HG03354 (cell line): ENCODE data around the gene SLC25A52.
"Not testable (repeated sequence)": the region's sequence is repeated elsewhere in the genome, so short reads cannot be mapped to it uniquely, and the experiment has no call there.

Experiments
- ATAC-seq: cut with Tn5 transposase; IDR thresholded peaks from one replicate; pipeline ENCODE4 v1.9.1; 2021; ENCODE audit warnings: mild to moderate bottlenecking; ENCODE audit not compliant: unreplicated experiment, poor library complexity, severe bottlenecking

SLC25A52 gene, protein sequence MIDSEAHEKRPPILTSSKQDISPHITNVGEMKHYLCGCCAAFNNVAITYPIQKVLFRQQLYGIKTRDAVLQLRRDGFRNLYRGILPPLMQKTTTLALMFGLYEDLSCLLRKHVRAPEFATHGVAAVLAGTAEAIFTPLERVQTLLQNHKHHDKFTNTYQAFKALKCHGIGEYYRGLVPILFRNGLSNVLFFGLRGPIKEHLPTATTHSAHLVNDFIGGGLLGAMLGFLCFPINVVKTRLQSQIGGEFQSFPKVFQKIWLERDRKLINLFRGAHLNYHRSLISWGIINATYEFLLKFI

DNA sequence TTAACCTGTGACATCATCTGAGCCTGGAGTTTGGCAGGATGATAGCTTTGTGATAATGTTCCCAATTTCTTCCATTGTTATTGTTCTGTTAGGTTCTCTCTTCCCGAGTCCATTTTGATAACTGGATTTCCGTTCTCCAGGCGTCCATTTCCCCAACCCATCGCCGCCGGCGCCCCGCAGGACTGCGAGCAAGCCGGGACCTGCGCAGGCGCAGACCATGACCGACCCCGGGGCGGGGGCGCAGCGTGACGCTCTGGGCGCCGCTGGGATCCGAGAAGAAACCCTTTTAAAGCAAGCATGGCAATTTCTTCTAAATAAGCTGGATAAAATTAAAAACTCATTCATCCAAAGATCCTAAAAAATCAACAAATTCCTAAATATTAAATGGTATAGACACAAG lies at the start of gene SLC25A52:
SLC25A52 (minus strand) TSS at position 186 of the 400 bp plus-strand sequence. CDS start 219 bp downstream, outside the sequence.
- no peak for ATAC-seq

DNA sequence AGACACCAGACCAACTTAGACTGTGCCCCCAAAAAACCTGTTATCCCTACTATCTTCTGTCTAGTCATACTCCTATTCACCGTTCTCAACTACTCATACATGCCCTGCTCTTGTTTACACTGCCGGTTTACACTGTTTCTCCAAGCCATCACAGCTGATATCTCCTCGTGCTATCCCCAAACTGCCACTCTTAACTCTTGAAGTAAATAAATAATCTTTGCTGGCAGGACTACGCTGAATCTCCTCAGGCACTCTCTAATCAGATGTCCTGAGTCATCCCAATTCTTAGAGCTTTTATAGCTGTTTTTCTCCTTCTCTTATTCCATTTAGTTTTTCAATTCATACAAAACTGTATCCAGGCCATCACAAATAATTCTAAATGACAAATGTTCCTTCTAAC lies 48.4 kb upstream of the SLC25A52 start:
- ATAC-seq = not testable (repeated sequence)

DNA sequence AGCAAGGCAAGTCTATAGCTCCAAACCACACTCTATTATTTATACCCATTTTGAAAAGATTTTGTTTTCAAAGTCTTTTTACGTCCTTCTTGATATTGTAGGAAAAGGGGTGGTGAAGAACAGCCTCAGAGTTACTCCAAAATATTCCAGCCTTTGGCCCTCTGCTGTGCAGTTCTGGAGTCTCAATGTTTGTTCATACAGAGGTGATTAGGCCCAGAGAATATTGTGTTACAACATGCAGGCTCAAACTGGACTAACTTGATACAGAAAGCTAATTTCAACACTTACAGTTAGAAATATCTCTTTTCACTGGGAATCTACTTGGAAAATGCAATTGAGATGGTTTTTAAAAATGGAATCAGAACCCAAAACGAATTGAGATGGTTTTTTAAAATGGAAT lies 40.4 kb upstream of the SLC25A52 start:
- ATAC-seq = no peak

DNA sequence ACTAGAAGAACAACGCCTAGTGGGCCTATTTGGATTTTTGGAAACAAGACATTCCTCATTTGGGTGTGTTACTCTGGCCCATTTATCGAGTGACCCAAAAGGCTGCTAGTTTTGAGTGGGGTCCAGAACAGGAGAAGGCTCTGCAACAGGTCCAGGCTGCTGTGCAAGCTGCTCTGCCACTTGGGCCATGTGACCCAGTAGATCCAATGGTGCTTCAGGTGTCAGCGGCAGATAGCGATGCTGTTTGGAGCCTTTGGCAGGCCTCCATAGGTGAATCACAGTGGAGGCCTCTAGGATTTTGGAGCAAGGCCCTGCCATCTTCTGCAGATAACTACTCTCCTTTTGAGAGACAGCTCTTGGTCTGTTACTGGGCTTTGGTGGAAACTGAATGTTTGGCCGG lies 38.6 kb upstream of the SLC25A52 start:
- not testable (repeated sequence) for ATAC-seq

DNA sequence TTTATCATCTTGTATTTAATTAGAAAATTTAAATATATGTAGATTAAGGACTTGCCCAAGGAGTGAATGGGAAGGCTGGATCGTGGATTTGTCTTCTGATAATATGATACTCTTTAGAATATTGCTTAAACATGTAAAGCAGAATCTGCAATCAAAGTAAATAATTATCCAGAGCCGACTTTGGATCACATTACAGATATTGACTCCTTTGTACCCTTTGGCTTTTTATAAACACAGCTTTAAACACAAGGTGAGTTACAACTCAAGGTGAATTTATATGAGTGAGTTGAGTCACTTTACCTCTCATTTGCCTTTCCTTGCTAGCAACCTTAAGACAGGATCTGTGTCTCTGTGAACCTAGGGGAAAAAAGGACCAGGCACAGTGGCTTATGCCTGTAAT lies 37.7 kb upstream of the SLC25A52 start:
- ATAC-seq = no peak

DNA sequence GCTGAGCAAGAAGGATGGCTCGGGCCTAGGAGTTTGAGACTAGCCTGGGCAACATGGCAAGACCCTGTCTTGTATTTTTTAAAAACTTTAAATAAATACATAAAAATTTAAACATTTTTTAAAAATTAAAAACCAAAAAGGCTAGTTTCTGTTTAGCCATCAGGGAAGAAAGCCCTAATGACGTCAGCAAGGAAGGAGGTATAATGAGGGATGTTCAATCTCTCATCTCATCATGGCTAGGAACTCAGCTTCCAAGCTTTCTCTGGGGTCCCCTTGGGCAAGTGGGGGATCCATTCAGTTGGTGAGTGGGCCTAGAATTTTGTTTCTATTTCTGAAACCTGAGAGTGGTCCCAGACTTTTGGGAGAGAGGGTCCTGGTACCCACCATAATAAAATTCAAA lies 35.1 kb upstream of the SLC25A52 start:
- no peak for ATAC-seq

DNA sequence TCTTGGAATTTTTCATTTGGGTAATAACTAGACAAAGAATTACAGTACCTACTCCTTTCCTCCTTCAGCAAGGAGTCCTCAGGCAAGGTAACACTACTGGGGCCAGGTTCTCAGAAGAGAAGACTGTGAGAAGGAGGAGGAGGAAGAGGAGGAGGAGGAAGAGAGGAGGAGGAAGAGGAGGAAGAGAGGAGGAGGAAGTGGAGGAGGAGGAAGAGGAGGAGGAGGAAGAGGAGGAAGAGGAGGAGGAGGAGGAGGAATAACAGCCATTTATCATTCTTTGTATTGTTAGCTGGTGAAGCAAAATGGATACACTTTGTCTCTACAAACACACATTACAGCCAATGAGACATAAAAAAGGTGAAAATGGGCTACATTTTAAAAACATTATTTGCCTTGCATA lies 32.9 kb upstream of the SLC25A52 start:
- ATAC-seq = no peak

DNA sequence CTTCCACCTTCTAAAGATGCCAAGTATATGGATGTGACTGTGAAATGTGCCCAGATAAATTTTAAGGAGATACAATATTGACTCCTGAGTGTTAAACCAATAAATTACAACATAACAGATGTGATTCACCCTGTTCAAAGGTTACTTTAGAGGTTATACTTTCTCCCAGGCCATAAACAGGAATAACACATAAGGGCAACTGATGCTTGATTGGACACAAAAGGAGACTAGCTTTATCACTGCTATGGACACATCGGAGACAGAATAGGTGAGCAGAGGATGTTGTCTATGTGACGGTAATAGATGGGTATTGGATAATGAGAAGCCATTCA lies 31.9 kb upstream of the SLC25A52 start:
- no peak for ATAC-seq

DNA sequence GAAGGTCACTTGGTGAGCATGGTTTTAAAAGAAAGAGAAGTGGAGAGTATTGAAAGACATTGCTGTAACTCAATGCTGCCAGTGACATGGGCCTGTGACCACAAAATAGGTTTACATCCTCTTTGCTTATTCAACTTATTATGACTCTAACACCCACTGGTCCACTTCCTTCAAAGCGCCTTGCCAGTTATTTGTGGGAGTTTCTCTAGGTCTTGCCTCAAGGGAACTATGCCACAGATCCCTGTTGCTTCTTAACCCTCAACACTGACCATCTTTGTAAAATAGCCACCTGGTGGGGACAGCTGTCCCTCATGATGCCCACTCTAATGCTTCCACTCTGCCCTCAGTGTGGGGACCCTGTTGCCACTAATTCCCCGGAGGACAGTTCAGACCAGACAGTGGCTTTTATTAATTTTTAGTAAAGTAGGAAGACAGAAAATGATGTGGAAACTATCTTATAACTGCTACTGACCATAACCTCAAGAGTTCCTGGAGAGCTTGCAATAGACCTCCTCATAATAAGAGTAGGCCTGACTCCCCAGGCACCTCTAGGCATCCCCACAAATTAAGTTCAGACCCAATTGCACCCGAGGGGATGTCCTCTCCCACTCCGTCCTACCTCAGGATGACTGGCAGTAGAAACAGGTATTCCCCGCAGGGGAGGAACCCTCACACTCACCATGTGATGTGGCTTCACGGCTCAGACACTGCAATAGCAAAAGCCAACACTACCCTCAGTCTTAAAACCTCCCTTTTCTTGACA lies 31.3 kb upstream of the SLC25A52 start:
- peak; percentile 98 for ATAC-seq

DNA sequence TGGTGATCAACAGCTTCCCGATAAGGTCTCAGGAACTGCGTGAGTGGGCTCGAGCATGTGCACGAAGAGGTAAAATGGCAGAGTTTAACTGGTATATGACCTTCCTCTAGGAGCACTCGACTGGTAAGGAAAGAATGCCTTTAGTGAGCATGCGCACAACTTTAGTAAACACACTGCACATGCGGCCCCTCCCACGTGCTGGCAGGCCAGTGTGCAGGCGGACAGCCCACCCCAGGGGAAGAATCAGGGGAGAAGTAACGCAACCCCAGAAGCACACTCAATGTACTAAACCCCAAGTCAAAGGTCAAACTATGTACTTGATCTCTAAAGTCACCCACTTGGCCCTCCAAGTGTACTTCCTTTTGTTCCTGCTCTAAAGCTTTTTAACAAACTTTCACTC lies 28.7 kb upstream of the SLC25A52 start:
- ATAC-seq = no peak

DNA sequence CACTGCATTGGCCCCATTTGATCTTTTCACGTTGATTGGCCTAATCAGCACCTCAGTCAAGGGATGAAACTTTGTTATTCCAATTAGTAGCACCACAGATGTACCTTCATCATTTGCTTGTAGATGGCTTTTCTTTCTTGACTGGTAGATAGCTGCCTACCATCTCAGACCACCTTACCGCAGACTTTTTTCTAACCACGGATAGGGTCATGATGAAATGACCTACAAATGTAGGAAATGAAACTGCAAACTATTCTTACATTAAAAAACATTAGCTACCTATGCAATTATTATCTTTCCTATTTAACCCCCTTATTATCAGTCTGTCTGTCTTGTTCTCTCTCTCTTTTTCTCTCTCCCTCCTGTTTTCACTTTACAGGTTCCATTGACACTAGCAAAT lies 22.4 kb upstream of the SLC25A52 start:
- ATAC-seq = no peak

DNA sequence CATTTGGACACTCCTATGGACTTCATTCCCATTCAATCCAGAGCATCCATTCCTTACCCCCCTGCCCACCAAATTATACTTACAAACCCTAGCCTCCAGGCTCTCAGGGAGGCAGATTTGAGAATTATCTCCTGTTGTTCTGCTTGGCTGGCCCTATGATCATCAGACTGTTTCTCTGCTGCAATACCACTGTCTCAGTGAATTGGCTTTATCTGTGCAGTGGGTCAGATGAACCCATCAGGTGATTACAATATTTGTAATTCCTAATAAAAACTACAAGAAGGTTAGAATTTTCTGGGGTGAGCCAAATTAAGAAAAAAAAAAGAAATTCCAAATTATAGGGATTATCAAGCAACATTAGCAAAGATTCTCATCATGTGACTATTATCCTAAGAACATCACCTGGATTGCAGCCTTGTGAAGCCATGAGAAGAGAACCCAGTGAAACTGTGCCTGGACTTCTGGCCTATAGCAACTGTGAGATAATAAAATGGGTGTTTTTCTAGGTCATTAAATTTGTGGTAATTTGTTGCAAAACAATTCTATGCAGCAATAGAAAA lies 17.8 kb upstream of the SLC25A52 start:
- ATAC-seq = no peak

DNA sequence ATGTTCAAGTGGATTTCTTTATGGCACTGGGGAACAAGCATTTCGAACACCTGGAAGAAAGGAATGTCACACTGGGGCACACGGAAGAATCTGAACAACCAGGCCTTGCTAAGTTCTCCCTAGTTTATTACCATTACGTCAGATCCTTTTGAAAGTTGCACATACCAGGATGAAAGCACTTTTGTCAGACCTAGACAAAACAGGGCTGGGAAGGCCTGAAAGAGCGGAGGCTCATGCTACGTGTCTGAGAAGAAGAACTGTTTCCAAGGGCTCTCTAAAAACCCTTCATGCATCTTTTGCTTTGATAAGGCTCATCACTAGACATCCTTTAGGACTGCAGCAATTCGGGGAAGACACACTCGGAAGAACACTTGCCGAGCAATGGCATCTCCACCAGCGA lies 15.4 kb upstream of the SLC25A52 start:
- ATAC-seq = no peak

DNA sequence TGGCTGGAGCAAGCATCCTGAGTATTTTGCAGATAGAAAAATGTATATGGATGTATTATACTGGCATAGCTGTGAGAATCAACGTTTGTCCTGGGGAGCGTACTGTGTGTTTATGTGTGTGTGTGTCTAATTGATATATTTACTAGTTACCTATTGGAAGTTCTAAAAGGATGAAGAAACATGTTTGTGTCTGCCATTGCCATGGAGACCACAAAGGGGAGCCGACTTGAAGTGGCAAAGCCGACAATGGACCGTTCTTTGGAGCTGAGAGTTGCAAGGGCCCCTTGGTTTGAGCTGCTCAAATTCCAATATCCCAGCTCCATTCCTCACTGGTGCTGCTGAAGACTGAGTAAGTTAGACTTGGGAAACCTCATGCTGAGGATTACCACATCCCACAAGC lies 14.3 kb upstream of the SLC25A52 start:
- no peak for ATAC-seq

DNA sequence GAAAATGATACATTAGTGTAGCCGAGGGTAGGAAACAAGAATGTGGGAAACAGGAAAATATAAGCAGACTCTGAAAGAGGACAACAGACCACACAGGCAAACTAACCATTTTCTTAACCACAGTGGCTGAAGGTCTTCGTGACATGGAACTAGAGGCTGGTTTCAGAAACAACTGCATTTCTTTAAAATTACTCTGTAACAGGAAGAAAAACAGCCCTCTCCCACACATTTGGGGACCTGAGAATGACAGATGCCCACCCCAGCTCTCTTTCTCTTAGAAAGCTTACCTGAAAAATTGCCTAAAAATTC lies 13.8 kb upstream of the SLC25A52 start:
- ATAC-seq = no peak

DNA sequence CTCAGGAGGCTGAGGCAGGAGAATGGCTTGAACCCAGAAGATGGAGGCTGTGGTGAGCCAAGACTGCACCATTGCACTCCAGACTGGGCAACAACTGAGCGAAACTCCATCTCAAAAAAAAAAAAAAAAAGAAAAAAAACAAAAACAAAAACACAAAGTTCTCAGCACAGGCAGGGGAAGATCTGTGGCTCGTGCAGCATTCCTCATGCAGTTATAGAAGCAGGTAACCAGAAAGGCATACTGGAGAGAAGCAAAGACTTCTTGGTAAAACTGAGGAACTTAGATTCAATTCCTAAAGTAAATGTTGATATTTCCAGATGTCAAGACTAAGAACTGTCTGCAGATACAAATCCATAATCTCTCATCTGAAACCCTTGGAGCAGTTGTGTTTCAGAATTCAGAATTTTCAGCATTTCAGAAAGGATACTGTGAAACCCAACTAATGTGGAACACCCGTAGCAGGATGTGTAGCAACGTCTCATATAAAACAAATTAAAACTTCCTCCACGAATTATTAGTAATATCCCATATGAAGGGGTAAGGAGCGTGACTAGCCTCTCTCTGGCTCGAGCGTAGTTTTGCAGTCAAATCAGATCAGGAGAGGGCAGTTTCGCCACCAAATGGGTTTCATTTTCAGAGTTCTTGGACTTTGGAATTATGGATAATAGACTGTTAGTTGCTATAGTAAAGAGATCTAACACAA lies 13.2 kb upstream of the SLC25A52 start:
- ATAC-seq = no peak

DNA sequence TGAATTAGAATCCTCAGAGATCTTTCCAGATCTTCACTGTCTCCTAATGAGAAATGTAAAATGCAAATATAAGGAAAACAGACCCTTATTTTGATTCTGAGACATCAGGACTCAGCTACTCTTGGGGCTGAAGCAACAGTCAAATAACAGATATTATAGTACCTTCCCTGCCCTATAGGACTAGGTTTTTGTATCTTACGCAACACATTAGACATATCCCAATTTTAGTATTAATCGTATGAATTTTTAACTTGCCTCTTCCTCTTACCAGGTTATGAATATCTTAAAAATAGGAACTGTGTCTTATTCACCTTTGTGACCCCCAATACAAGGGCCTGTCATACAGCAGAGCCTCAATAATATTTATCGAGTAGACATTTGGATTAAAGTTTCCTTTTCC lies 12.0 kb upstream of the SLC25A52 start:
- no peak for ATAC-seq

DNA sequence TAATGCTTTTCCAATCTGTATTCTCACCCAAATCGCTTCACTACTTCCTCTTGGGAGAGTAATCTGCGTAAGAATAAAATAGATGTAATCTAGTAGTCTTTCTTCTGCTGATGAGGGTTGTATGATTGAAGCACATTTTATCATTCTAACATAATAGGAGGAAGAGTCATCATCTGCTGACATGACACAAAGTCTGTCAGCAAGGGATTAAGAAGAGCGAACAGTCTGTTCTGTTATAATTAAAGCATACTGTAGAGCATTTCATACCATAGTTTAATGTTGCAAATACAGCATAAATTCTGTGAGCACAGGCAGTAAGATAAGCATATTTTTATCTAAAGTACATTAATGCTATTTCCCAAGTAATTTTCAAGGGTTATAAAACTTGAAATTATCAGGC lies 10.4 kb downstream of the SLC25A52 start:
- no peak for ATAC-seq

DNA sequence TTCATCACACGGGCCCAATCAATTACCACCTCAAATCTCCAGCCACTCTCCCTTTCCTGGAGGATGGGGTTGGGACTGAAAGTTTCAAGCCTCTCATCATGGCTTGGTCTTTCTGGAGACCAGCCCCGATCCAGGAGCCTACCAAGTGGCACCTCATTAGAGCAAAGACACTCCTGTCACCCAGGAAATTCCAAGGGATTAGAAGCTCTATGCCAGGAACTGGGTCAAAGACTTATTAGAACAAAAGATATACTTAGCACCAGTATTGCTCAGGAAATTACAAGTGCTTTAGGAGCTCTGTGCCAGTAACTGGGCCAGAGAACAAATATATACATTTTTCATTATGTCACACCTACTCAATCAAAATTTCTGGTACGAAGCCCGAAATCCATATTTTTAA lies 14.3 kb downstream of the SLC25A52 start:
- ATAC-seq = no peak

DNA sequence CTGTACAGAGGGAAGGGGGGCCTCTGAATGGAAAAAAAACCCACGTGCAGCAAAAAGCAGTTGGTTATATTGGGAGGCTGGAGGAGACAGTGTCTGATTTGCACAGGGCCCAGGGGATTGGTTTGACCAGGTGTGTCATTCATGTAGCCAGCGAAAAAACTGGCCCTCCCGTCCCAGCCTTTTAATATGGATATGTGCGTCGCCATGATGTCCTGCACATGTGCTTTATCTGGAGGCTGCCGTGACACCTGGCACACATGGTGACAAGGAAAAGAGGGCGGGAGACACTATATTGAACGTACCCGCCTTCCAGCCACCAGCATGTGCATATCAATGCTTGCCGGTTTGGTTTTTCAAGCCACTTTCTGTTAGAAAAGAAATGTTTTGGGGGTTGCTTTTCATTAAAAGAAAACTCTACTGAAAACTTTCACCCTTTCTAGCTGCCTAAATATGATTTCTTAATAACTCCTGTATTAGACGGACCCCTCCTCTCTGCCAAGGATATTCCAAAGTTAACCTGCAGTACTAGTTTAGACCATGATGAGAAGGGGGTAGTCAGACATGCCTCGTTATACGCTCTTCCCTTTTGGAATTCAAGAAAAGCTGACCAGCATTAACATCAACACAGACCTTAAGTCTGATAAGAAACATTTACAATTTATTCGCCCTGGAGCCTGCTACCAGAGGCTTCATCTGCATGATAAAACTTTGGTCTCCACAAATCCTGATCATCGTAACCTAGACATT lies 16.2 kb downstream of the SLC25A52 start:
- no peak for ATAC-seq
